NCI-H510A treated with DMSO at 0.1 percent for 48 hours (cell line): ENCODE results near the gene GUSB.
"Not testable (repeated sequence)": the region's sequence is repeated elsewhere in the genome, so short reads cannot be mapped to it uniquely, and the experiment has no call there.

Experiments used
- DNase-seq: peaks from one replicate; lab custom pipeline; 2025; lab: John Stamatoyannopoulos, UW

GUSB gene

GRCh38 chr7:65981965-65982792 is at the start of gene GUSB:
Gene GUSB, minus strand, starts transcription at chr7:65982213. Its CDS starts 30 bp downstream, at chr7:65982183.
- peak; percentile 78 for DNase-seq

GRCh38 chr7:66028342-66028741 is 46.3 kb upstream of the GUSB start:
- not testable (repeated sequence) for DNase-seq

GRCh38 chr7:66016131-66016461 is 34.1 kb upstream of the GUSB start:
- no peak for DNase-seq

GRCh38 chr7:66015440-66016130 is 33.6 kb upstream of the GUSB start:
- no peak for DNase-seq

GRCh38 chr7:66013938-66014337 is 31.9 kb upstream of the GUSB start:
- DNase-seq = no peak

GRCh38 chr7:66007232-66007631 is 25.2 kb upstream of the GUSB start:
- no peak for DNase-seq

- DNase-seq = not testable (repeated sequence)
Measured at GRCh38 chr7:66005115-66005671, 23.2 kb upstream of the GUSB start.

- not testable (repeated sequence) for DNase-seq
Measured at GRCh38 chr7:66000823-66001417, 18.9 kb upstream of the GUSB start.

- DNase-seq = not testable (repeated sequence)
Measured at GRCh38 chr7:65994984-65995383, 13.0 kb upstream of the GUSB start.

GRCh38 chr7:65992526-65992925 is 10.5 kb upstream of the GUSB start:
- DNase-seq = no peak

- DNase-seq = not testable (repeated sequence)
Measured at GRCh38 chr7:65991829-65992228, 9.8 kb upstream of the GUSB start.

GRCh38 chr7:65989694-65990080 is 7.7 kb upstream of the GUSB start:
- DNase-seq = no peak

GRCh38 chr7:65988503-65988902 is 6.5 kb upstream of the GUSB start:
- not testable (repeated sequence) for DNase-seq

- no peak for DNase-seq
Measured at GRCh38 chr7:65988084-65988483, 6.1 kb upstream of the GUSB start.

- no peak for DNase-seq
Measured at GRCh38 chr7:65983965-65984658, 2.1 kb upstream of the GUSB start.

GRCh38 chr7:65980478-65981250 is 1.3 kb downstream of the GUSB start:
- no peak for DNase-seq

GRCh38 chr7:65979583-65980477 is 2.2 kb downstream of the GUSB start:
- DNase-seq = no peak

GRCh38 chr7:65978891-65979582 is 3.0 kb downstream of the GUSB start:
- no peak for DNase-seq

GRCh38 chr7:65976659-65977196 is 5.3 kb downstream of the GUSB start:
- no peak for DNase-seq
